Body of pancreas (tissue), 4 donors: ENCODE measurements around the gene PYCARD. TPM values are rescaled to one million over a fixed set of nuclear protein-coding genes. Genes with fewer than 3 reads are reported as not detected.

Source experiments
- ATAC-seq: fragments of 150-250 bp; one replicate; pipeline ENCODE4 v1.9.1; 2016
- DNase-seq, 4 donors: peaks; one replicate each; pipeline ENCODE4 v3.0.0-alpha.2; 2019
- H3K27ac ChIP-seq, 4 donors: fragments of 200-600 bp; sonication (generic); 1 replicate in 3 of 4; 2 replicates in 1 of 4; pipeline versions ENCODE4 v1.5.1 to v1.6.1; 2016 to 2019; ENCODE audit warnings: mild to moderate bottlenecking in 1 of 4, mixed read lengths in 1 of 4, moderate library complexity in 1 of 4
- H3K27me3 ChIP-seq, 2 donors: fragments of 200-600 bp; sonication (generic); one replicate each; pipeline ENCODE4 v1.6.0; 2016; ENCODE audit warnings: mild to moderate bottlenecking in 1 of 2
- H3K36me3 ChIP-seq, 2 donors: fragments of 200-600 bp; sonication (generic); replicated peaks in 1 of 2; 2 replicates each; pipeline ENCODE4 v1.5.1; 2016; ENCODE audit warnings: low read depth in 2 of 2; ENCODE audit not compliant: insufficient read depth in 1 of 2
- H3K4me1 ChIP-seq: fragments of 200-600 bp; sonication (generic); one replicate; pipeline ENCODE4 v1.6.0; 2016
- H3K4me3 ChIP-seq, 2 donors: fragments of 200-600 bp; sonication (generic); 1 replicate in 1 of 2; 2 replicates in 1 of 2; pipeline ENCODE4 v1.5.1; 2016 to 2019
- H3K9me3 ChIP-seq, 3 donors: fragments of 200-600 bp; sonication (generic); 1 replicate in 2 of 3; 2 replicates in 1 of 3; pipeline ENCODE4 v1.5.1; 2016
- CTCF ChIP-seq, 7 experiments: fragments of 450-650 bp in 4 of 7; fragments of 200-600 bp in 3 of 7; sonication (generic) in 3 of 7; IDR thresholded peaks; one replicate each; pipeline ENCODE4 v1.5.1; 2016 to 2019; ENCODE audit warnings: antibody characterized with exemption in 7 of 7
- POLR2A ChIP-seq, 3 donors: fragments of 450-650 bp; IDR thresholded peaks; one replicate each; pipeline ENCODE4 v1.6.1; 2016; ENCODE audit warnings: antibody characterized with exemption in 3 of 3, mild to moderate bottlenecking in 2 of 3
- WGBS, 2 donors: methylation state at CpG; one replicate each; pipeline ENCODE4 v1.1.5; 2017; 5-methylcytosine and 5-hydroxymethylcytosine counted together
- intact Hi-C: fragments of 100-400 bp; cut with DNase I; formaldehyde crosslinking; loops from one replicate; pipeline ENCODE4 v1.15.1; 2023
- total RNA-seq, 2 donors: library from RNA; depleted of rRNA; stranded (reverse); fragments of >200 nt; gene quantifications; one replicate each; pipeline ENCODE4 v1.1.0, GENCODE V29; 2016

The PYCARD gene
- total RNA-seq, 2 donors from 2014 or later: 12.7 to 13.8 TPM

- Histone ChIP-seq H3K9me3 (no peaks in the 10 kb centered on the region), H3K27ac (no peak overlapping the region), H3K36me3 (peaks cover 9 to 38% of the 10 kb centered on the region in 2 donors), H3K4me1 (peaks cover 31% of the 10 kb centered on the region), H3K4me3 (no peak overlapping the region), H3K27me3 (no peaks in the 10 kb centered on the region)
- intact Hi-C loops: no loop called here
- no peak for ATAC-seq
- TF ChIP-seq POLR2A (IDR thresholded peaks at IDR 0.05) (no peak), CTCF (IDR thresholded peaks at IDR 0.05) (no peak)
- WGBS, 2 donors: 76 to 77% methylated on average over 10 of the region's 10 CpGs
- DNase-seq: no peak
Observed at GRCh38 chr16:31183432-31184428, 18.8 kb downstream of the PYCARD start.

- no peaks in the 10 kb centered on the region for H3K9me3 ChIP-seq
- TF ChIP-seq POLR2A (IDR thresholded peaks at IDR 0.05) (no peak), CTCF (IDR thresholded peaks at IDR 0.05) (no peak)
- WGBS, 2 donors: 55% methylated on average over 7 of the region's 7 CpGs
- H3K4me1 ChIP-seq: peaks cover 31% of the 10 kb centered on the region
- H3K27me3 ChIP-seq: no peaks in the 10 kb centered on the region
- intact Hi-C loops: no loop called here
- no peak overlapping the region for H3K27ac ChIP-seq
- H3K36me3 ChIP-seq: peaks cover 9 to 28% of the 10 kb centered on the region in 2 donors
- DNase-seq: no peak
- no peak overlapping the region for H3K4me3 ChIP-seq
- ATAC-seq: no peak
Observed at GRCh38 chr16:31182391-31182790, 20.2 kb downstream of the PYCARD start.

GRCh38 chr16:31181102-31181830 lies 21.3 kb downstream of the PYCARD start:
- Histone ChIP-seq H3K27ac (peak overlapping the region in 3 of 4 donors; percentile 94 to 97 (median 95)), H3K4me3 (peak overlapping the region; percentile 78 to 93), H3K27me3 (no peaks in the 10 kb centered on the region), H3K9me3 (no peaks in the 10 kb centered on the region), H3K4me1 (peaks cover 31% of the 10 kb centered on the region), H3K36me3 (peaks cover 9 to 20% of the 10 kb centered on the region in 2 donors)
- intact Hi-C loops: no loop called here
- 5 to 8% methylated on average over 30 to 31 of the region's 31 CpGs for WGBS, 2 donors
- no peak for ATAC-seq
- DNase-seq: peak in 3 of 4 donors; percentile 17 to 29 (median 26)
- TF ChIP-seq POLR2A (IDR thresholded peaks at IDR 0.05): no peak
- TF ChIP-seq CTCF (IDR thresholded peaks at IDR 0.05): no peak

GRCh38 chr16:31179747-31180459 lies 22.7 kb downstream of the PYCARD start, which contains the start of gene FUS:
TSS of gene FUS (plus strand) at chr16:31180139. CDS start at chr16:31180215, 76 bp downstream.
- TF ChIP-seq POLR2A (IDR thresholded peaks at IDR 0.05) (peak; percentile 98 to 100 (median 100)), CTCF (IDR thresholded peaks at IDR 0.05) (no peak)
- ATAC-seq (peak; percentile 91), DNase-seq (peak; percentile 90 to 95 (median 94))
- Histone ChIP-seq H3K27me3 (no peaks in the 10 kb centered on the region), H3K27ac (peak within 1 kb of the TSS; percentile 94 to 97 (median 96)), H3K4me3 (peak within 1 kb of the TSS; percentile 78 to 93), H3K4me1 (peaks cover 31% of the 10 kb centered on the region), H3K36me3 (peaks cover 0 to 9% of the 10 kb centered on the region in 2 donors), H3K9me3 (no peaks in the 10 kb centered on the region)
- WGBS, 2 donors: 0% methylated on average over 1 to 69 of the region's 69 CpGs
- intact Hi-C loops: no loop called here
